T-helper 9 cell (primary cell): ENCODE data around the gene TMEM132D.

Experiments used
- DNase-seq: peaks from one replicate; pipeline ENCODE4 v3.0.0-alpha.2; 2020

TMEM132D gene

GRCh38 chr12:129651951-129652350 lies 251.9 kb downstream of the TMEM132D start:
- DNase-seq: no peak

GRCh38 chr12:129641926-129642325 lies 261.9 kb downstream of the TMEM132D start:
- DNase-seq: no peak

GRCh38 chr12:129635021-129635685 lies 268.7 kb downstream of the TMEM132D start:
- DNase-seq: no peak

GRCh38 chr12:129631316-129631715 lies 272.5 kb downstream of the TMEM132D start:
- no peak for DNase-seq

GRCh38 chr12:129629901-129630300 lies 273.9 kb downstream of the TMEM132D start:
- no peak for DNase-seq

GRCh38 chr12:129622566-129622965 lies 281.3 kb downstream of the TMEM132D start:
- DNase-seq: no peak

- DNase-seq: no peak
These were observed 284.6 kb downstream of the TMEM132D start for GRCh38 chr12:129619271-129619670.

GRCh38 chr12:129617849-129618248 lies 286.0 kb downstream of the TMEM132D start:
- DNase-seq: no peak

GRCh38 chr12:129615001-129615400 lies 288.8 kb downstream of the TMEM132D start:
- DNase-seq: no peak

GRCh38 chr12:129614221-129614885 lies 289.5 kb downstream of the TMEM132D start:
- DNase-seq: no peak

GRCh38 chr12:129613314-129613713 lies 290.5 kb downstream of the TMEM132D start:
- no peak for DNase-seq

GRCh38 chr12:129610601-129611120 lies 293.2 kb downstream of the TMEM132D start:
- DNase-seq: no peak

- DNase-seq: no peak
These were observed 296.1 kb downstream of the TMEM132D start for GRCh38 chr12:129607756-129608155.

- DNase-seq: no peak
These were observed 296.5 kb downstream of the TMEM132D start for GRCh38 chr12:129607301-129607700.

GRCh38 chr12:129606239-129606638 lies 297.6 kb downstream of the TMEM132D start:
- no peak for DNase-seq

- no peak for DNase-seq
These were observed 298.2 kb downstream of the TMEM132D start for GRCh38 chr12:129605666-129606065.

- DNase-seq: no peak
These were observed 299.3 kb downstream of the TMEM132D start for GRCh38 chr12:129604506-129604905.

- no peak for DNase-seq
These were observed 304.4 kb downstream of the TMEM132D start for GRCh38 chr12:129599406-129599805.

GRCh38 chr12:129594098-129594497 lies 309.7 kb downstream of the TMEM132D start:
- no peak for DNase-seq

GRCh38 chr12:129592449-129592848 lies 311.4 kb downstream of the TMEM132D start:
- no peak for DNase-seq

GRCh38 chr12:129589503-129589902 lies 314.3 kb downstream of the TMEM132D start:
- DNase-seq: no peak

GRCh38 chr12:129588142-129588541 lies 315.7 kb downstream of the TMEM132D start:
- no peak for DNase-seq

GRCh38 chr12:129585296-129585695 lies 318.5 kb downstream of the TMEM132D start:
- DNase-seq: no peak

GRCh38 chr12:129579879-129580278 lies 323.9 kb downstream of the TMEM132D start:
- no peak for DNase-seq
